ENCODE results near the gene MB.

Gene MB

GRCh38 chr22:35563211-35563610, 53.9 kb downstream of the MB start:
- Mint-ChIP-seq H3K4me3 (no peak overlapping the region), H3K9me3 (no peaks in the 10 kb centered on the region), H3K4me1 (ENCODE audit: low read depth in 2 of 2) (peaks cover 0 to under 1% of the 10 kb centered on the region in 2 donors), H3K27me3 (peaks cover 57 to 74% of the 10 kb centered on the region in 2 donors), H3K27ac (no peak overlapping the region), H3K36me3 (ENCODE audit: insufficient read depth) (peaks cover 8% of the 10 kb centered on the region)
- ATAC-seq (replicated peaks), result no peak
- DNase-seq, result no peak

GRCh38 chr22:35561796-35562526, 55.2 kb downstream of the MB start:
- H3K9me3 Mint-ChIP-seq, result no peaks in the 10 kb centered on the region
- peaks cover 0 to 5% of the 10 kb centered on the region in 2 donors for H3K4me1 Mint-ChIP-seq (ENCODE audit: low read depth in 2 of 2)
- H3K27me3 Mint-ChIP-seq, result peaks cover 62 to 83% of the 10 kb centered on the region in 2 donors
- DNase-seq (no peak), ATAC-seq (replicated peaks) (no peak)
- H3K36me3 Mint-ChIP-seq (ENCODE audit: insufficient read depth), result peaks cover 7% of the 10 kb centered on the region
- H3K27ac Mint-ChIP-seq, result no peak overlapping the region
- H3K4me3 Mint-ChIP-seq, result no peak overlapping the region

- Mint-ChIP-seq H3K27me3 (peaks cover 62 to 88% of the 10 kb centered on the region in 2 donors), H3K9me3 (no peaks in the 10 kb centered on the region)
- no peak for DNase-seq
These were observed 56.3 kb downstream of the MB start for GRCh38 chr22:35560824-35561223.

GRCh38 chr22:35560366-35560765, 56.8 kb downstream of the MB start:
- Mint-ChIP-seq H3K9me3 (no peaks in the 10 kb centered on the region), H3K27me3 (peaks cover 62 to 88% of the 10 kb centered on the region in 2 donors), H3K4me3 (no peak overlapping the region), H3K27ac (no peak overlapping the region), H3K36me3 (ENCODE audit: insufficient read depth) (peaks cover 3% of the 10 kb centered on the region), H3K4me1 (ENCODE audit: low read depth in 2 of 2) (peaks cover 0 to 5% of the 10 kb centered on the region in 2 donors)
- no peak for DNase-seq
- ATAC-seq (replicated peaks), result no peak

More at GRCh38 chr22:35560824-35561223, 56.3 kb downstream of the MB start:
- H3K27ac Mint-ChIP-seq, result peak overlapping the region in 1 of 2 donors; percentile 21
- H3K4me3 Mint-ChIP-seq, result no peak overlapping the region
- peaks cover 3% of the 10 kb centered on the region for H3K36me3 Mint-ChIP-seq (ENCODE audit: insufficient read depth)
- ATAC-seq (replicated peaks), result no peak
- H3K4me1 Mint-ChIP-seq (ENCODE audit: low read depth in 2 of 2), result peaks cover 0 to 5% of the 10 kb centered on the region in 2 donors

- Mint-ChIP-seq H3K27ac (no peak overlapping the region), H3K4me1 (ENCODE audit: low read depth in 2 of 2) (peaks cover 0 to 5% of the 10 kb centered on the region in 2 donors), H3K27me3 (peaks cover 55 to 88% of the 10 kb centered on the region in 2 donors), H3K36me3 (ENCODE audit: insufficient read depth) (peaks cover 3% of the 10 kb centered on the region), H3K9me3 (no peaks in the 10 kb centered on the region), H3K4me3 (no peak overlapping the region)
- DNase-seq, result no peak
- no peak for ATAC-seq (replicated peaks)
These were observed 57.6 kb downstream of the MB start for GRCh38 chr22:35559354-35560005.

- Mint-ChIP-seq H3K27ac (no peak overlapping the region), H3K9me3 (no peaks in the 10 kb centered on the region), H3K36me3 (ENCODE audit: insufficient read depth) (peaks cover 3% of the 10 kb centered on the region), H3K4me1 (ENCODE audit: low read depth in 2 of 2) (peaks cover 0 to 7% of the 10 kb centered on the region in 2 donors), H3K27me3 (peaks cover 51 to 92% of the 10 kb centered on the region in 2 donors), H3K4me3 (no peak overlapping the region)
- no peak for DNase-seq
- no peak for ATAC-seq (replicated peaks)
These were observed 58.4 kb downstream of the MB start for GRCh38 chr22:35558719-35559118.

- Mint-ChIP-seq H3K36me3 (ENCODE audit: insufficient read depth) (peaks cover 3% of the 10 kb centered on the region), H3K4me1 (ENCODE audit: low read depth in 2 of 2) (peaks cover 4 to 11% of the 10 kb centered on the region in 2 donors), H3K27ac (no peak overlapping the region), H3K9me3 (no peaks in the 10 kb centered on the region), H3K27me3 (peaks cover 44 to 87% of the 10 kb centered on the region in 2 donors), H3K4me3 (no peak overlapping the region)
- ATAC-seq (replicated peaks), result no peak
- no peak for DNase-seq
These were observed 59.1 kb downstream of the MB start for GRCh38 chr22:35558031-35558430.

All from effector memory CD8-positive, alpha-beta T cell (primary cell).